HCT116 (cell line): ENCODE data around the gene ZFHX3. TPM values are rescaled to one million over a fixed set of nuclear protein-coding genes. Genes with fewer than 3 reads are reported as not detected.
A peak's percentile ranks its signal among the peaks of the same experiment; 100 is the strongest.

Experiments used
- ATAC-seq: fragments of 200-7000 bp; cut with Tn5 transposase; 2 replicates; pipeline ENCODE4 v1.9.1; 2020; ENCODE audit warnings: mild to moderate bottlenecking, moderate library complexity
- BruUV-seq: library from RNA; stranded (reverse); fragments of 400-500 nt; replicated peaks from 2 replicates; lab custom pipeline; 2021; lab: Mats Ljungman, UMichigan
- CTCF ChIA-PET: fragments of 300-600 bp; sonication (Branson Sonifier 250); formaldehyde crosslinking; loops from one replicate; lab custom pipeline; 2021; ENCODE audit warnings: antibody characterized with exemption; lab: Charles Lee
- POLR2A ChIA-PET: fragments of 300-600, 350-600 bp; sonication (Branson Sonifier 250); formaldehyde crosslinking; loops from one replicate; lab custom pipeline; 2021; ENCODE audit warnings: antibody characterized with exemption; lab: Charles Lee
- RAD21 ChIA-PET, 2 experiments: fragments of 300-600 bp; sonication (Branson Sonifier 250); formaldehyde crosslinking; loops; one replicate each; lab custom pipeline; 2023; ENCODE audit warnings: low total read pairs in 2 of 2; ENCODE audit not compliant: uncharacterized antibody in 2 of 2, unreplicated experiment in 2 of 2, low non-redundant PET in 1 of 2; lab: Charles Lee
- DNase-seq: peaks from one replicate; pipeline ENCODE4 v3.0.0-alpha.2; 2010; ENCODE audit warnings: low read depth, low spot score
- H2AFZ ChIP-seq: fragments of 200-600 bp; shearing (Covaris generic), sonication (generic); 2 replicates; pipeline ENCODE4 v1.6.1; 2017; ENCODE audit warnings: low read depth, mixed run types, mixed read lengths, antibody characterized with exemption, low read length; ENCODE audit not compliant: poor library complexity, severe bottlenecking
- H3K27ac ChIP-seq: 2 replicates; pipeline ENCODE4 v1.5.1; 2012; ENCODE audit warnings: low read depth, low read length
- H3K27me3 ChIP-seq: fragments of 200-600 bp; sonication (generic); 2 replicates; pipeline ENCODE4 v1.6.1; 2016; ENCODE audit warnings: mixed run types, low read length, mixed read lengths; ENCODE audit not compliant: insufficient read depth
- H3K36me3 ChIP-seq, 2 experiments: fragments of 200-500 bp in 1 of 2; fragments of 200-600 bp in 1 of 2; sonication (Bioruptor generic) in 1 of 2; sonication (generic) in 1 of 2; 2 replicates each; pipeline versions ENCODE4 v1.5.1 to v1.6.1; 2014 to 2016; ENCODE audit warnings: low read length in 2 of 2, inconsistent platforms in 1 of 2, mixed read lengths in 1 of 2, mixed run types in 1 of 2; ENCODE audit not compliant: insufficient read depth in 2 of 2, control insufficient read depth in 1 of 2
- H3K4me1 ChIP-seq, 2 experiments: fragments of 200-600 bp in 1 of 2; sonication (generic) in 1 of 2; 2 replicates each; pipeline versions ENCODE4 v1.5.1 to v1.6.1; 2012 to 2017; ENCODE audit warnings: low read length in 2 of 2, inconsistent platforms in 1 of 2, mild to moderate bottlenecking in 1 of 2, mixed read lengths in 1 of 2, mixed run types in 1 of 2, moderate library complexity in 1 of 2; ENCODE audit not compliant: insufficient read depth in 2 of 2, control insufficient read depth in 1 of 2
- H3K4me2 ChIP-seq: fragments of 200-600 bp; sonication (generic); 2 replicates; pipeline ENCODE4 v1.6.1; 2017; ENCODE audit warnings: mixed run types, low read length, mixed read lengths
- H3K4me3 ChIP-seq, 2 experiments: fragments of 200-600 bp in 1 of 2; sonication (generic) in 1 of 2; replicated peaks in 1 of 2; 2 replicates each; pipeline ENCODE4 v1.5.1; 2011 to 2016; ENCODE audit warnings: low read length in 2 of 2, control low read depth in 1 of 2, low read depth in 1 of 2, mild to moderate bottlenecking in 1 of 2, mixed read lengths in 1 of 2, mixed run types in 1 of 2
- H3K79me2 ChIP-seq: fragments of 200-600 bp; sonication (generic); 2 replicates; pipeline ENCODE4 v1.6.1; 2017; ENCODE audit warnings: mild to moderate bottlenecking, mixed run types, low read length, moderate library complexity, mixed read lengths; ENCODE audit not compliant: insufficient read depth
- H3K9ac ChIP-seq: fragments of 200-600 bp; sonication (generic); 2 replicates; pipeline ENCODE4 v1.6.1; 2016; ENCODE audit warnings: low read length, mixed read lengths
- H3K9me2 ChIP-seq: fragments of 200-600 bp; sonication (generic), shearing (Covaris generic); 2 replicates; pipeline ENCODE4 v1.6.1; 2017; ENCODE audit warnings: mixed run types, mild to moderate bottlenecking, moderate library complexity; ENCODE audit not compliant: insufficient read depth
- H3K9me3 ChIP-seq, 2 experiments: fragments of 200-500 bp in 1 of 2; fragments of 200-600 bp in 1 of 2; sonication (Bioruptor generic) in 1 of 2; sonication (generic) in 1 of 2; 2 replicates each; pipeline ENCODE4 v1.6.1; 2014 to 2017; ENCODE audit warnings: low read length in 2 of 2, mixed read lengths in 2 of 2, inconsistent platforms in 1 of 2, low read depth in 1 of 2, mild to moderate bottlenecking in 1 of 2, mixed run types in 1 of 2, moderate library complexity in 1 of 2; ENCODE audit not compliant: control insufficient read depth in 1 of 2, insufficient read depth in 1 of 2
- H4K20me1 ChIP-seq: fragments of 200-600 bp; sonication (generic), shearing (Covaris generic); 2 replicates; pipeline ENCODE4 v1.6.1; 2017; ENCODE audit warnings: mixed run types, mild to moderate bottlenecking, moderate library complexity; ENCODE audit not compliant: insufficient read depth
- EGR1 ChIP-seq: IDR thresholded peaks from 2 replicates; pipeline ENCODE4 v1.6.1; 2012; ENCODE audit warnings: low read depth
- JUND ChIP-seq: IDR thresholded peaks from 2 replicates; pipeline ENCODE4 v1.6.1; 2012
- POLR2A ChIP-seq: IDR thresholded peaks from 2 replicates; pipeline ENCODE4 v1.7.0; 2011; ENCODE audit warnings: borderline replicate concordance; ENCODE audit not compliant: insufficient read depth, insufficient read length; ENCODE audit errors: extremely low read depth
- POLR2AphosphoS5 ChIP-seq: IDR thresholded peaks from 2 replicates; pipeline ENCODE4 v1.6.1; 2011; ENCODE audit warnings: mild to moderate bottlenecking, low read depth, low read length, moderate library complexity
- REST ChIP-seq: IDR thresholded peaks from 2 replicates; pipeline ENCODE4 v1.6.1; 2012; ENCODE audit warnings: low read depth
- SP1 ChIP-seq: IDR thresholded peaks from 2 replicates; pipeline ENCODE4 v1.6.1; 2012; ENCODE audit warnings: low read depth
- YY1 ChIP-seq: IDR thresholded peaks from 2 replicates; pipeline ENCODE4 v1.6.1; 2011; ENCODE audit warnings: low read length, low read depth, moderate library complexity, mild to moderate bottlenecking; ENCODE audit not compliant: insufficient replicate concordance; ENCODE audit errors: extremely low read depth
- ZBTB33 ChIP-seq: IDR thresholded peaks from 2 replicates; pipeline ENCODE4 v1.6.1; 2011; ENCODE audit warnings: mild to moderate bottlenecking, low read length, moderate library complexity; ENCODE audit not compliant: insufficient replicate concordance; ENCODE audit errors: extremely low read depth
- intact Hi-C: fragments of 100-400 bp; cut with micrococcal nuclease; formaldehyde crosslinking; loops from 2 replicates; pipeline ENCODE4 v1.10.0; 2022
- total RNA-seq: library from RNA; stranded (reverse); gene quantifications from one replicate; pipeline ENCODE4 v1.2.1, GENCODE V29; 2021; ENCODE audit not compliant: unreplicated experiment

ZFHX3 gene
- total RNA-seq, 1 experiment from 2014 or later, result 6.3 TPM

GRCh38 chr16:72848759-72849664 is 198.9 kb downstream of the ZFHX3 start:
- Histone ChIP-seq H3K27me3 (no peaks in the 10 kb centered on the region), H3K36me3 (no peaks in the 10 kb centered on the region), H3K79me2 (no peaks in the 10 kb centered on the region), H3K4me1 (peaks cover 14 to 25% of the 10 kb centered on the region in 2 experiments), H3K4me3 (peak overlapping the region in 1 of 2 experiments; percentile 40; a peak in 2 of 4 replicates), H3K27ac (peak overlapping the region; percentile 33), H2AFZ (no peak overlapping the region), H3K4me2 (peak overlapping the region; percentile 76), H3K9ac (peak overlapping the region; percentile 51), H4K20me1 (no peaks in the 10 kb centered on the region), H3K9me3 (no peaks in the 10 kb centered on the region), H3K9me2 (no peaks in the 10 kb centered on the region)
- RAD21 ChIA-PET, result no interaction called here
- intact Hi-C loops, result loop anchor here (5.0 kb wide), 1 partner anchor 348 kb away; no protein-coding TSS in a partner anchor
- ATAC-seq (peak; percentile 72), DNase-seq (peak; percentile 56)
- TF ChIP-seq POLR2AphosphoS5, result peak; percentile 32; the same call in 1 of the 2 replicates
- no peak for TF ChIP-seq SP1
- BruUV-seq, result no TSS peak
- POLR2A ChIA-PET, result no interaction called here
- CTCF ChIA-PET, result interaction anchor here (1.3 to 3.8 kb wide), 4 partner anchors 8 to 327 kb away, joined by 3 to 25 read pairs (median 5); no protein-coding TSS in a partner anchor

GRCh38 chr16:72848028-72848400 is 199.9 kb downstream of the ZFHX3 start:
- Histone ChIP-seq H2AFZ (no peak overlapping the region), H3K27me3 (no peaks in the 10 kb centered on the region), H3K27ac (peak overlapping the region; percentile 33; the same call in 1 of the 2 replicates), H3K36me3 (no peaks in the 10 kb centered on the region), H4K20me1 (no peaks in the 10 kb centered on the region), H3K4me2 (peak overlapping the region; percentile 76), H3K79me2 (no peaks in the 10 kb centered on the region), H3K9me3 (no peaks in the 10 kb centered on the region), H3K4me3 (no peak overlapping the region), H3K9ac (no peak overlapping the region), H3K9me2 (no peaks in the 10 kb centered on the region), H3K4me1 (peaks cover 14 to 25% of the 10 kb centered on the region in 2 experiments)
- no TSS peak for BruUV-seq
- ChIA-PET RAD21 (no interaction called here), POLR2A (no interaction called here), CTCF (interaction anchor here (1.7 to 3.8 kb wide), 3 partner anchors 9 to 29 kb away, joined by 3 to 25 read pairs (median 6); no protein-coding TSS in a partner anchor)
- ATAC-seq (peak; percentile 11; the same call in 1 of the 2 replicates), DNase-seq (no peak)
- TF ChIP-seq EGR1 (no peak), ZBTB33 (no peak), POLR2A (no peak), YY1 (no peak), JUND (no peak), REST (no peak)
- intact Hi-C loops, result loop anchor here (5.0 kb wide), 1 partner anchor 349 kb away; no protein-coding TSS in a partner anchor
